ENCODE results near the gene CHAC1.
"Not testable (repeated sequence)": the region's sequence is repeated elsewhere in the genome, so short reads cannot be mapped to it uniquely, and the experiment has no call there.

The CHAC1 gene

GRCh38 chr15:40958723-40959122 lies 5.5 kb downstream of the CHAC1 start:
- no peak for DNase-seq

- DNase-seq, result no peak
These were observed 6.3 kb downstream of the CHAC1 start for GRCh38 chr15:40959331-40960141.

DNA sequence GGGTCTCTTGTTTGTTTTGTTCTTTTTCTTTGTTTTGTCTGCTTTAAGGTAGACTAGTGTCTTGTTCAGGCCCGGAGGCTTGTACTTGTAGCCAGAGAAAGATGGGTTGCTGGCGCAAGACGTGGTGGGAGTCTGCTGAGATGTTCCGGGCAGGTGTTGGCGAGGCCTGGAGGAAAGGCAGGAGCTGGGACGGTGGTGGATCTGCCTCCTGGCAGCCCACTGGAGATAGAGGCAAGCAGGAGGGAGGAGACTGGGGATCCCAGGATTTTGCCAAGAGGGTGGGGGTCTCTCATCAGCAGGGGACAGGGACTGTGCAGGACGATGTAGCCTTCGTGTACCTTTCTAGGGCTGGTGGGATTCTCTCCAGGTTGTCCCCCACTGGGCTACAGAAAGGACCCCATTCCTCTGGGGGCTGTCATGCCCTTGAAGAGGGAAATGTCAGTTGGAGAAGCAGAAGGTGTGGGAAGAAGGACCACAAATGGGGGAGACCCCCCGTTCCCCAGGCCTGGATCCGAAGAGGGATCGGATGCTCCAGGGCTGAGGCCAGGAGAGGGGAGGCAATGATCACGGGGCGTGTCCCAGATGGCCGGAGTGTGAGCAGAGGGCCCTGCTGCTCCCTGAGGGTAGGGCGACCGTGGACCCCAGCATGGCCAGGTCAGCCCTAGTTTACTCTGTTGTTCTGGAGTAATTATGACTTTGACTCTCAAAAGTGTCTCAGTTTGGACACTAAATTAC lies 7.0 kb downstream of the CHAC1 start:
- no peak for DNase-seq

DNA sequence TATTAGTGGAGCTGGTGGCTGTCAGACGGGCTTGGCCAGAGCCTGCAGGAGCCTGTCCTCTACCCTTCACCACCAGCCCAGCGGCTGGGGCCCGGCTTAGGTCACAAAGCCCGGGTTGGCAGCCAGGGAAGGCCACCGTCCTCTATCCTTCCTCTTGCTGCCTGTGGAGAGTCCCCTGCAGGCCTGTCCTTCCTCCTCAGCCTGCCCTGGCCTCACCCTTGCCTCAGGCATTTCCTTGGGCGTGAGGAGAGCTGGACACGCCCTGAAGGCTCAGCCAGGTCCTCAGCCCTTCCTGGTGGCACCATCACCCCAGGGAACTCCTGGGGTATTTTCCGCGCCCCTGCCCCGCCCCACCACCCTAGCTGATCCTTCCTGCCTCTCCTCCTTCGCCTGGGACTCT lies 7.7 kb downstream of the CHAC1 start:
- no peak for DNase-seq

DNA sequence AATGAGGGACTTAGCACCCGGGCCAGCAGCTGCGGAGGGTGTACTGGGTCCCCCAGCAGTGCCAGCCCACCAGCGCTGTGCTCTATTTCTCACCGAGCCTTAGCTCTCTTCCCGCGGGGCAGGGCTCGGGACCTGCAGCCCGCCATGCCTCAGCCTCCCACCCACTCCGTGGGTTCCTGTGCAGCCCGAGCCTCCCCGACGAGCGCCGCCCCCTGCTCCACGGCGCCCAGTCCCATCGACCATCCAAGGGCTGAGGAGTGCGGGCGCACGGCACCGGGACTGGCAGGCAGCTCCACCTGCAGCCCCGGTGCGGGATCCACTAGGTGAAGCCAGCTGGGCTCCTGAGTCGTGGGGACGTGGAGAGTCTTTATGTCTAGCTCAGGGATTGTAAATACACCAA lies 8.5 kb downstream of the CHAC1 start:
- not testable (repeated sequence) for DNase-seq

GRCh38 chr15:40962317-40962716 lies 9.0 kb downstream of the CHAC1 start:
- DNase-seq, result not testable (repeated sequence)

DNA sequence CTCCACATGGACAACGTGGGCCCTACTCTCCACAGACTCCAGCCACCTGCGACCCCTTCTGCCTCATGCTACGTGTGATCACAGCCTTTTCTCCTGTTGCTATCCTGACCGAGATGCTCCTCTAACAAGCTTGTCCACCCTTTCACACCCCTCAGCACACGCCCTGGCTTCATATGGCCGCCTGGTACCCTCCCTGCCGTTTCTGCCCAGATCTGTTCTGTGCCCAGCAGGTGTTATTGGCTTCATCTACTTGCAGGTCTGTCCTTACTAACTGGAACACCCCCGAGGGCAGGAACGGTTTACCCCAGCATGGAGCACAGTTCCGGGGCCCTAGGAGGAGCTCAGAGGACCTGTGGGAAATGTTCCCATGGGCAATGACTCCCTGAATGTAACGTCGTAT lies 9.9 kb downstream of the CHAC1 start:
- no peak for DNase-seq

GRCh38 chr15:40964006-40964405 lies 10.7 kb downstream of the CHAC1 start:
- no peak for DNase-seq

DNA sequence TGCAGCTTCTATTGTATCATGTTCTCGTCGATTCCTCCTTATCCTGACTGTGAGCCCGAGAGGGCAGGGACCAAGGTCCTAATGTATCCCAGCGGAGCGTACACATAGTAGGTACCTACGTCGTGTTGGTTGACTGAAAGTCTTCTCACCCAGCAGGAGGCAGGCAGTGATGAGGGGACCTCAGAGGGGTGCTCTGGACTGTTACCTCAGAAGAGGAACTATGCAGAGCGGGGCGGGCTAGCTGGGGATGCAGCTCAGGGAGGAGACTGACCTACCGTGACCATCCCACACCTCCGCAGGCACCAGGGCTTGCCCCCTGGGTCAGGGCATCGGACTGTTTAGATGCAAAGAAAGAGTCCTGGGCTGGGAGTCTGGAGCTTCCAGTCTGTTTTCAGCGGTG lies 11.4 kb downstream of the CHAC1 start:
- no peak for DNase-seq

DNA sequence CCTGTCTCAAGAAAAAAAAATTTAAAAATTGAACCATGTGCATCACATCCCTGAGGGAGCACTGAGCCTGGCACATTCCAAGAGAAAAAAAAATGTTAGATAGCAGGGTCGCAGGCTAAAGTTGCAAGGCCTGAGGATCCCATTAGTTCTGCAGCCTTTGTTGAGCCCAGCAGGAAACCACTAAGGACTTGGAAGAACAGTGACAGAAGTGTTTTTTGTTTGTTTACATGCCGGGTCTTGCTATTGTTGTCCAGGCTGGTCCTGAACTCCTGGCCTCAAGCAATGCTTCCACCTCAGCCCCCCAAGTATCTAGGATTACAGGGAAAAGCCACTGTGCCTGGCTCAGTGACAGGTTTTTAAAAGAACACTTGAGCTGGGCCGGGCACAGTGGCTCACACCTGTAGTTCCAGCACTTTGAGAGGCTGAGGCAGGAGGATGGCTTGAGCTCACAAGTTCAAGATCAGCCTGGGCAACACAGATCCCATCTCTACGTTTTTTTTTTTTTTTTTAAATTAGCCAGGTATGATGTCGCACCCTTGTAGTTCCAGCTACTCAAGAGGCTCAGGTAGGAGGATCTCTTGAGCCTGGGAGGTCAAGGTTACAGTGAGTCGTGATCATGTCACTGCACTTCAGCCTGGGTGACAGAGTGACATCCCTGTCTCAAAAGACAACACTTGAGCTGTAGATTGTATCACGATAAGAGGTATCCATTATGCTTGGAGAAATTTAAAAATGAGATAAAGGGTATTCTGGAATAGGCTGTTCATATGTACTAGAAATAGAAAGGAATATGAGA lies 15.2 kb downstream of the CHAC1 start:
- no peak for DNase-seq

DNA sequence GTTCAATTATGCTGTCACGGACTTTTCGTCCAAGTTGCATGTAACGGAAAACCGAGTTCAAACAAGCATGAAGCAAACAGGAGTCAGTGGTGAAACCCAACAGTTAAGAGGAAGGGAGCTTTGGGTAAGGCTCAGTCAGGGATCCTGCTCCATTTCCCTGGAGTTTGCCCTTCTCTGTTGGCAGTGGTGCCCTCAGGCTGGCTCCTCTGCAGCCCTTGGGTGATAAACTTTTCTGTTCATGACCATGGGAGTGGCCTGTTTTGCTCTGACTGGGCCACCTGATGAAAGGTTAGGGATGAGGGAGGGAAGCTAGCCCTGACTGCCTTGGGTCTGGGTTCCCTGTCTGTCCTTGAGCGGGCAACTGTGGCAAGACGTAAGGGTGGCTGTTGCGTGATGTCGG lies 16.1 kb downstream of the CHAC1 start:
- no peak for DNase-seq

- DNase-seq, result no peak
These were observed 21.6 kb downstream of the CHAC1 start for GRCh38 chr15:40974879-40975278.

GRCh38 chr15:40976819-40977218 lies 23.5 kb downstream of the CHAC1 start:
- no peak for DNase-seq

DNA sequence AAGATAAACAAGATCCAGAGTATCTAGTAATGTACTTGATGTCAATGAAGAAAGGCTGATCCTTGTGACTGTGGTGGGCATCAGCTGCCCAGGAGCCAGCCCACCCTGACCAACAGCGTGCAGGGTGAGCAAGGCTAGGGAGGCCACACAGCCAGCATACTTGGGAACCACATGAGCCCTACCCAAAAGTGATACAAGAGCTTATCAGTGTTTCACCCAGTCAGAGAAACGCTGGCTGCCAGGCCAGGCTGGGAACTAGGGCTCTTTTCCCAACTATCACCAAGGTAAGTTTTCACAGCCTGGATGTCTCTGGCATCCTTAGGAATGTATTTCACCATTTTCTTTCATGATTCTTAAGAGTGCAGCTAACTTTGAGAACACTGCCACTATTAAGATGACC lies 24.9 kb downstream of the CHAC1 start:
- DNase-seq, result no peak

DNA sequence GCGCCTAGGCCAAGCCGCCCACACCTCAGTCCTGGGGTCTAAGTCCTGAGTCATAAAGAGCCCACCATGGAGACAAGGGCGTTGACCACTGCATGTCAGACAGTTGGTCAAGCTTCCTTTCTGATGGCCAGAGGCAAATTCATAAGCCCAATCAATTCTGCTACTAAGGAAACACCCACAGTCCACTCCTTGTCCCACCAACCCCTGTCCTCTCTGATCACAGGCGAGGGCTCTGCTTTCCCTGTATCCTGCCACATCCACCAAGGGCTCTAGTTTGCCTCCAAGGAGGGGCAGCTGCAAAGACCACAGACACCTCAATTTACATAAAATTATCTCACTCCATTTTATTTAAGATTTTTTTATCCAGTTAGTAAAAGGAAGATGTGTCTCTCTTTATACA lies 25.3 kb downstream of the CHAC1 start:
- DNase-seq, result no peak

- DNase-seq, result no peak
These were observed 27.9 kb downstream of the CHAC1 start for GRCh38 chr15:40981186-40981585.

- DNase-seq, result no peak
These were observed 29.6 kb downstream of the CHAC1 start for GRCh38 chr15:40982855-40983254.

- DNase-seq, result no peak
These were observed 31.1 kb downstream of the CHAC1 start for GRCh38 chr15:40984406-40984805.

GRCh38 chr15:40984964-40985363 lies 31.7 kb downstream of the CHAC1 start:
- DNase-seq, result no peak

- DNase-seq, result no peak
These were observed 32.5 kb downstream of the CHAC1 start for GRCh38 chr15:40985541-40986330.

DNA sequence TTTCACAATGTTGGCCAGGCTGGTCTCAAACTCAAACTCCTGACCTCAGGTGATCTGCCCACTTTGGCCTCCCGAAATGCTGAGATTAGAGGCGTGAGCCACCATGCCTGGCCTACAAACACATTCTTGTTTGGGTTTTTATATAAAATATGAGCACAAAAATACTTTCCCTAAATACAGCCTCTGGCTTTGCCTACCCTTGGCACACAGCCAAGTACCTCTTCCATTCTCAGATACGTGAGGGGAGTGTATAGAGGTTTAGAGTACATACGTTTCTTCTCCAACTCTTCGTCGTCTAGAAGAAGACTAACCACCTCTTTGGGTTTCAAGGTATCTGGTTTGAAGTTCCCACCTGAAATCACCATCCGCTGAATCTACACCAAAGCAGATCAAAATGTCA lies 33.5 kb downstream of the CHAC1 start:
- DNase-seq, result no peak

DNA sequence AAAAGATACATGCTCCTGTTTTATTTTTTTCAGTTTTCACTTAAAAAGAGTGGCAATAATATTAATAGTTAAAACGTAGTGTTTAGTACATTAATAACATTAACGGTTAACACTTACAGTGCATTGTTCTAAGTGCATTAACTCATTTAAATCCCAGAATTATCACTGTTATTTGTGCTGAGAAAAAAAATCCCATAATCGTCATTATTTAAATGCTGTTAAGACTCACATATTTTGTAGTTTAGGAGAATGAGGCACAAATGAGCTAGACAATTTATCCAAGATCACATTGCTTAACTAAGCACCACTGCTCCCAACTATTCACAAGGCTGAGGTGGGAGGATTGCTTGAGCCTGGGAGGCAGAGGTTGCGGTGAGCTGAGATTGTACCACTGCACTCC lies 34.9 kb downstream of the CHAC1 start:
- no peak for DNase-seq

GRCh38 chr15:40990080-40990479 lies 36.8 kb downstream of the CHAC1 start:
- no peak for DNase-seq
